ENCODE measurements around the gene TEX52.

TEX52 gene

GRCh38 chr12:2834581-2835491, 22.0 kb downstream of the TEX52 start, which contains the start of gene NRIP2:
TSS of gene NRIP2 (minus strand) at chr12:2835035. CDS start at chr12:2834983, 52 bp downstream.
- H3K4me1 ChIP-seq (ENCODE audit: control insufficient read depth in 1 of 2, insufficient read depth in 2 of 2, low read length in 2 of 2), result peaks cover 5 to 11% of the 10 kb centered on the region in 2 donors
- peak within 1 kb of the TSS in 1 of 2 donors; percentile 14 for H3K4me3 ChIP-seq (ENCODE audit: low read depth in 1 of 2, low read length in 2 of 2)
- no peaks in the 10 kb centered on the region for H3K9me3 ChIP-seq (ENCODE audit: control insufficient read depth in 1 of 2, low read length in 2 of 2)
- H3K27me3 ChIP-seq (ENCODE audit: control insufficient read depth in 1 of 2, insufficient read depth in 2 of 2, low read length in 2 of 2), result no peaks in the 10 kb centered on the region
- H3K27ac ChIP-seq (ENCODE audit: low read depth, low read length), result no peak within 1 kb of the TSS
- H3K9ac ChIP-seq (ENCODE audit: low read depth in 1 of 2, low read length in 2 of 2), result no peak within 1 kb of the TSS
- peaks cover 5 to 19% of the 10 kb centered on the region in 2 donors for H3K36me3 ChIP-seq (ENCODE audit: control insufficient read depth in 1 of 2, insufficient read depth in 2 of 2, low read length in 2 of 2)

GRCh38 chr12:2833810-2834209, 23.0 kb downstream of the TEX52 start:
- Histone ChIP-seq H3K4me3 (ENCODE audit: low read depth in 1 of 2, low read length in 2 of 2) (no peak overlapping the region), H3K4me1 (ENCODE audit: control insufficient read depth in 1 of 2, insufficient read depth in 2 of 2, low read length in 2 of 2) (peaks cover 5 to 11% of the 10 kb centered on the region in 2 donors), H3K27me3 (ENCODE audit: control insufficient read depth in 1 of 2, insufficient read depth in 2 of 2, low read length in 2 of 2) (no peaks in the 10 kb centered on the region), H3K36me3 (ENCODE audit: control insufficient read depth in 1 of 2, insufficient read depth in 2 of 2, low read length in 2 of 2) (peaks cover 0 to 18% of the 10 kb centered on the region in 2 donors), H3K27ac (ENCODE audit: low read depth, low read length) (no peak overlapping the region), H3K9ac (ENCODE audit: low read depth in 1 of 2, low read length in 2 of 2) (no peak overlapping the region), H3K9me3 (ENCODE audit: control insufficient read depth in 1 of 2, low read length in 2 of 2) (no peaks in the 10 kb centered on the region)

GRCh38 chr12:2833327-2833726, 23.5 kb downstream of the TEX52 start:
- Histone ChIP-seq H3K36me3 (ENCODE audit: control insufficient read depth in 1 of 2, insufficient read depth in 2 of 2, low read length in 2 of 2) (peaks cover 0 to 21% of the 10 kb centered on the region in 2 donors), H3K9ac (ENCODE audit: low read depth in 1 of 2, low read length in 2 of 2) (no peak overlapping the region), H3K27me3 (ENCODE audit: control insufficient read depth in 1 of 2, insufficient read depth in 2 of 2, low read length in 2 of 2) (no peaks in the 10 kb centered on the region), H3K4me1 (ENCODE audit: control insufficient read depth in 1 of 2, insufficient read depth in 2 of 2, low read length in 2 of 2) (peaks cover 5 to 11% of the 10 kb centered on the region in 2 donors), H3K27ac (ENCODE audit: low read depth, low read length) (no peak overlapping the region), H3K4me3 (ENCODE audit: low read depth in 1 of 2, low read length in 2 of 2) (no peak overlapping the region), H3K9me3 (ENCODE audit: control insufficient read depth in 1 of 2, low read length in 2 of 2) (no peaks in the 10 kb centered on the region)

GRCh38 chr12:2832550-2833127, 24.2 kb downstream of the TEX52 start:
- Histone ChIP-seq H3K4me3 (ENCODE audit: low read depth in 1 of 2, low read length in 2 of 2) (no peak overlapping the region), H3K27me3 (ENCODE audit: control insufficient read depth in 1 of 2, insufficient read depth in 2 of 2, low read length in 2 of 2) (no peaks in the 10 kb centered on the region), H3K9ac (ENCODE audit: low read depth in 1 of 2, low read length in 2 of 2) (no peak overlapping the region), H3K9me3 (ENCODE audit: control insufficient read depth in 1 of 2, low read length in 2 of 2) (no peaks in the 10 kb centered on the region), H3K27ac (ENCODE audit: low read depth, low read length) (no peak overlapping the region), H3K4me1 (ENCODE audit: control insufficient read depth in 1 of 2, insufficient read depth in 2 of 2, low read length in 2 of 2) (peaks cover 5 to 11% of the 10 kb centered on the region in 2 donors), H3K36me3 (ENCODE audit: control insufficient read depth in 1 of 2, insufficient read depth in 2 of 2, low read length in 2 of 2) (peaks cover 0 to 27% of the 10 kb centered on the region in 2 donors)

GRCh38 chr12:2829275-2829674, 27.6 kb downstream of the TEX52 start:
- Histone ChIP-seq H3K4me1 (ENCODE audit: control insufficient read depth in 1 of 2, insufficient read depth in 2 of 2, low read length in 2 of 2) (no peaks in the 10 kb centered on the region), H3K27me3 (ENCODE audit: control insufficient read depth in 1 of 2, insufficient read depth in 2 of 2, low read length in 2 of 2) (no peaks in the 10 kb centered on the region), H3K36me3 (ENCODE audit: control insufficient read depth in 1 of 2, insufficient read depth in 2 of 2, low read length in 2 of 2) (peaks cover 16 to 61% of the 10 kb centered on the region in 2 donors), H3K27ac (ENCODE audit: low read depth, low read length) (no peak overlapping the region), H3K4me3 (ENCODE audit: low read depth in 1 of 2, low read length in 2 of 2) (no peak overlapping the region), H3K9me3 (ENCODE audit: control insufficient read depth in 1 of 2, low read length in 2 of 2) (no peaks in the 10 kb centered on the region), H3K9ac (ENCODE audit: low read depth in 1 of 2, low read length in 2 of 2) (no peak overlapping the region)

- no peak overlapping the region for H3K4me3 ChIP-seq (ENCODE audit: low read depth in 1 of 2, low read length in 2 of 2)
Measured at GRCh38 chr12:2826721-2827515, 29.9 kb downstream of the TEX52 start.

GRCh38 chr12:2826036-2826435, 30.8 kb downstream of the TEX52 start:
- Histone ChIP-seq H3K27me3 (ENCODE audit: control insufficient read depth in 1 of 2, insufficient read depth in 2 of 2, low read length in 2 of 2) (no peaks in the 10 kb centered on the region), H3K9me3 (ENCODE audit: control insufficient read depth in 1 of 2, low read length in 2 of 2) (no peaks in the 10 kb centered on the region), H3K4me1 (ENCODE audit: control insufficient read depth in 1 of 2, insufficient read depth in 2 of 2, low read length in 2 of 2) (no peaks in the 10 kb centered on the region), H3K27ac (ENCODE audit: low read depth, low read length) (no peak overlapping the region), H3K9ac (ENCODE audit: low read depth in 1 of 2, low read length in 2 of 2) (no peak overlapping the region), H3K36me3 (ENCODE audit: control insufficient read depth in 1 of 2, insufficient read depth in 2 of 2, low read length in 2 of 2) (peaks cover 30 to 89% of the 10 kb centered on the region in 2 donors), H3K4me3 (ENCODE audit: low read depth in 1 of 2, low read length in 2 of 2) (no peak overlapping the region)

More at GRCh38 chr12:2826721-2827515, 29.9 kb downstream of the TEX52 start:
- Histone ChIP-seq H3K4me1 (ENCODE audit: control insufficient read depth in 1 of 2, insufficient read depth in 2 of 2, low read length in 2 of 2) (no peaks in the 10 kb centered on the region), H3K27ac (ENCODE audit: low read depth, low read length) (no peak overlapping the region), H3K9ac (ENCODE audit: low read depth in 1 of 2, low read length in 2 of 2) (no peak overlapping the region), H3K36me3 (ENCODE audit: control insufficient read depth in 1 of 2, insufficient read depth in 2 of 2, low read length in 2 of 2) (peaks cover 22 to 84% of the 10 kb centered on the region in 2 donors), H3K27me3 (ENCODE audit: control insufficient read depth in 1 of 2, insufficient read depth in 2 of 2, low read length in 2 of 2) (no peaks in the 10 kb centered on the region), H3K9me3 (ENCODE audit: control insufficient read depth in 1 of 2, low read length in 2 of 2) (no peaks in the 10 kb centered on the region)

GRCh38 chr12:2825132-2825531, 31.7 kb downstream of the TEX52 start:
- Histone ChIP-seq H3K9me3 (ENCODE audit: control insufficient read depth in 1 of 2, low read length in 2 of 2) (no peaks in the 10 kb centered on the region), H3K4me3 (ENCODE audit: low read depth in 1 of 2, low read length in 2 of 2) (no peak overlapping the region), H3K27me3 (ENCODE audit: control insufficient read depth in 1 of 2, insufficient read depth in 2 of 2, low read length in 2 of 2) (no peaks in the 10 kb centered on the region), H3K4me1 (ENCODE audit: control insufficient read depth in 1 of 2, insufficient read depth in 2 of 2, low read length in 2 of 2) (no peaks in the 10 kb centered on the region), H3K27ac (ENCODE audit: low read depth, low read length) (no peak overlapping the region), H3K36me3 (ENCODE audit: control insufficient read depth in 1 of 2, insufficient read depth in 2 of 2, low read length in 2 of 2) (peaks cover 35 to 90% of the 10 kb centered on the region in 2 donors), H3K9ac (ENCODE audit: low read depth in 1 of 2, low read length in 2 of 2) (no peak overlapping the region)

GRCh38 chr12:2824541-2824940, 32.3 kb downstream of the TEX52 start:
- Histone ChIP-seq H3K36me3 (ENCODE audit: control insufficient read depth in 1 of 2, insufficient read depth in 2 of 2, low read length in 2 of 2) (peaks cover 35 to 94% of the 10 kb centered on the region in 2 donors), H3K27me3 (ENCODE audit: control insufficient read depth in 1 of 2, insufficient read depth in 2 of 2, low read length in 2 of 2) (no peaks in the 10 kb centered on the region), H3K9ac (ENCODE audit: low read depth in 1 of 2, low read length in 2 of 2) (no peak overlapping the region), H3K9me3 (ENCODE audit: control insufficient read depth in 1 of 2, low read length in 2 of 2) (no peaks in the 10 kb centered on the region), H3K27ac (ENCODE audit: low read depth, low read length) (no peak overlapping the region), H3K4me1 (ENCODE audit: control insufficient read depth in 1 of 2, insufficient read depth in 2 of 2, low read length in 2 of 2) (no peaks in the 10 kb centered on the region), H3K4me3 (ENCODE audit: low read depth in 1 of 2, low read length in 2 of 2) (no peak overlapping the region)
